Tibial nerve (tissue), 4 donors: ENCODE measurements around the gene HERC3. TPM values are rescaled to one million over a fixed set of nuclear protein-coding genes. Genes with fewer than 3 reads are reported as not detected.

Experiments
- DNase-seq, 2 donors: peaks; one replicate each; pipeline ENCODE4 v3.0.0-alpha.2; 2019; ENCODE audit warnings: low spot score in 2 of 2
- H3K27ac ChIP-seq, 4 donors: fragments of 200-600 bp; sonication (generic) in 3 of 4; one replicate each; pipeline ENCODE4 v1.5.1; 2017 to 2019; ENCODE audit warnings: mild to moderate bottlenecking in 1 of 4
- H3K27me3 ChIP-seq, 2 donors: fragments of 200-600 bp; sonication (generic) in 1 of 2; one replicate each; pipeline versions ENCODE4 v1.5.1 to v1.6.0; 2017 to 2019
- H3K36me3 ChIP-seq, 3 donors: fragments of 200-600 bp; sonication (generic); one replicate each; pipeline ENCODE4 v1.5.1; 2018 to 2019
- H3K4me1 ChIP-seq, 4 donors: fragments of 200-600 bp; sonication (generic) in 3 of 4; one replicate each; pipeline ENCODE4 v1.5.1; 2017 to 2019
- H3K4me3 ChIP-seq, 4 donors: fragments of 200-600 bp; sonication (generic) in 3 of 4; one replicate each; pipeline ENCODE4 v1.5.1; 2017 to 2019; ENCODE audit warnings: mild to moderate bottlenecking in 1 of 4, moderate library complexity in 1 of 4
- H3K9me3 ChIP-seq, 4 donors: fragments of 200-600 bp; sonication (generic) in 3 of 4; one replicate each; pipeline ENCODE4 v1.5.1; 2017 to 2019
- EP300 ChIP-seq, 2 donors: sonication (generic); formaldehyde crosslinking; IDR thresholded peaks; one replicate each; pipeline ENCODE4 v1.6.1; 2017; ENCODE audit warnings: antibody characterized with exemption in 2 of 2, mild to moderate bottlenecking in 1 of 2
- POLR2A ChIP-seq, 2 donors: fragments of 450-650 bp; IDR thresholded peaks; one replicate each; pipeline ENCODE4 v1.6.1; 2017; ENCODE audit warnings: antibody characterized with exemption in 2 of 2, mild to moderate bottlenecking in 2 of 2, moderate library complexity in 2 of 2
- WGBS, 2 donors: methylation state at CpG; one replicate each; pipeline ENCODE4 v1.1.5; 2018; 5-methylcytosine and 5-hydroxymethylcytosine counted together
- total RNA-seq, 4 donors: library from RNA; depleted of rRNA; stranded (reverse); fragments of >200 nt; gene quantifications; one replicate each; pipeline ENCODE4 v1.1.0, GENCODE V29; 2016
- TF ChIP-seq, protein P1 (sequence below), 5 experiments: fragments of 200-600 bp in 3 of 5; fragments of 450-650 bp in 2 of 5; sonication (generic) in 3 of 5; IDR thresholded peaks; one replicate each; pipeline ENCODE4 v1.5.1; 2016 to 2019; ENCODE audit warnings: antibody characterized with exemption in 5 of 5, mild to moderate bottlenecking in 3 of 5, moderate library complexity in 2 of 5

The HERC3 gene
- total RNA-seq, 4 donors from 2014 or later, result 30.0 to 61.0 (median 42.0) TPM

DNA sequence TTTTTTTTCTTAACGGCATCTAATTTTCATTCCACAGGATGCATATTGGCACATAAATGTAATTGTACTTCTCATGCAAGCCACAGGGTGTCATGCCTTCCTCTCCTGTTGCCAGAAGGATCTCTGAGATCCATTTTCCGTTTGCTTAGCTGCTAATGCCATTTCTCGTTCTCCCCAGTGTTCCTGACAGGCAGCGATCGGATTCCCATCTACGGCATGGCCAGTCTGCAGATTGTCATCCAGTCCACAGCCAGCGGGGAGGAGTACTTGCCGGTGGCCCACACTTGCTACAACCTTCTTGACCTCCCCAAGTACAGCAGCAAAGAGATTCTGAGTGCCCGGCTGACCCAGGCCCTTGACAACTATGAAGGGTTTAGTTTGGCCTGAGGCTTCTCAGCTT lies 114.3 kb downstream of the HERC3 start:
- peak overlapping the region; percentile 2 to 83 (median 58) for H3K27ac ChIP-seq
- WGBS, 2 donors, result 18 to 25% methylated on average over 9 of the region's 9 CpGs
- DNase-seq, result peak in 1 of 2 donors; percentile 33

GRCh38 chr4:88709989-88710388 lies 117.7 kb downstream of the HERC3 start:
- H3K4me3 ChIP-seq, result no peak overlapping the region
- WGBS, 2 donors, result 92 to 100% methylated on average over 1 of the region's 1 CpG
- peaks cover 0 to 20% (median 3%) of the 10 kb centered on the region in 4 donors for H3K4me1 ChIP-seq
- peaks cover 0 to 58% (median 0%) of the 10 kb centered on the region in 3 donors for H3K36me3 ChIP-seq
- TF ChIP-seq, protein P1, sequence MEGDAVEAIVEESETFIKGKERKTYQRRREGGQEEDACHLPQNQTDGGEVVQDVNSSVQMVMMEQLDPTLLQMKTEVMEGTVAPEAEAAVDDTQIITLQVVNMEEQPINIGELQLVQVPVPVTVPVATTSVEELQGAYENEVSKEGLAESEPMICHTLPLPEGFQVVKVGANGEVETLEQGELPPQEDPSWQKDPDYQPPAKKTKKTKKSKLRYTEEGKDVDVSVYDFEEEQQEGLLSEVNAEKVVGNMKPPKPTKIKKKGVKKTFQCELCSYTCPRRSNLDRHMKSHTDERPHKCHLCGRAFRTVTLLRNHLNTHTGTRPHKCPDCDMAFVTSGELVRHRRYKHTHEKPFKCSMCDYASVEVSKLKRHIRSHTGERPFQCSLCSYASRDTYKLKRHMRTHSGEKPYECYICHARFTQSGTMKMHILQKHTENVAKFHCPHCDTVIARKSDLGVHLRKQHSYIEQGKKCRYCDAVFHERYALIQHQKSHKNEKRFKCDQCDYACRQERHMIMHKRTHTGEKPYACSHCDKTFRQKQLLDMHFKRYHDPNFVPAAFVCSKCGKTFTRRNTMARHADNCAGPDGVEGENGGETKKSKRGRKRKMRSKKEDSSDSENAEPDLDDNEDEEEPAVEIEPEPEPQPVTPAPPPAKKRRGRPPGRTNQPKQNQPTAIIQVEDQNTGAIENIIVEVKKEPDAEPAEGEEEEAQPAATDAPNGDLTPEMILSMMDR (IDR thresholded peaks at IDR 0.05), result no peak
- TF ChIP-seq POLR2A (IDR thresholded peaks at IDR 0.05), result no peak
- no peak for TF ChIP-seq EP300 (IDR thresholded peaks at IDR 0.05)
- no peaks in the 10 kb centered on the region for H3K27me3 ChIP-seq
- H3K9me3 ChIP-seq, result peaks cover 0 to 5% (median 0%) of the 10 kb centered on the region in 4 donors
- no peak overlapping the region for H3K27ac ChIP-seq
- DNase-seq, result no peak

More for the DNA sequence above, 114.3 kb downstream of the HERC3 start:
- H3K9me3 ChIP-seq, result no peaks in the 10 kb centered on the region
- H3K4me3 ChIP-seq, result no peak overlapping the region
- TF ChIP-seq EP300 (IDR thresholded peaks at IDR 0.05) (peak in 1 of 2 donors; percentile 55), POLR2A (IDR thresholded peaks at IDR 0.05) (no peak)
- TF ChIP-seq, protein P1 (IDR thresholded peaks at IDR 0.05), result peak; percentile 46 to 81 (median 54)
- no peaks in the 10 kb centered on the region for H3K27me3 ChIP-seq
- H3K4me1 ChIP-seq, result peaks cover 0 to 20% (median 3%) of the 10 kb centered on the region in 4 donors
- peaks cover 0 to 58% (median 0%) of the 10 kb centered on the region in 3 donors for H3K36me3 ChIP-seq

- no peak for TF ChIP-seq POLR2A (IDR thresholded peaks at IDR 0.05)
- no peak for DNase-seq
- Histone ChIP-seq H3K36me3 (peaks cover 0 to 85% (median 0%) of the 10 kb centered on the region in 3 donors), H3K27me3 (no peaks in the 10 kb centered on the region), H3K4me1 (no peaks in the 10 kb centered on the region), H3K27ac (no peak overlapping the region), H3K4me3 (no peak overlapping the region), H3K9me3 (peaks cover 0 to 23% (median 8%) of the 10 kb centered on the region in 4 donors)
- WGBS, 2 donors, result 85 to 97% methylated on average over 1 of the region's 1 CpG
Observed at GRCh38 chr4:88713782-88714181, 121.5 kb downstream of the HERC3 start.

- TF ChIP-seq EP300 (IDR thresholded peaks at IDR 0.05) (no peak), POLR2A (IDR thresholded peaks at IDR 0.05) (no peak)
- TF ChIP-seq, protein P1 (IDR thresholded peaks at IDR 0.05), result no peak
- H3K4me1 ChIP-seq, result peaks cover 0 to 16% (median 0%) of the 10 kb centered on the region in 4 donors
- H3K4me3 ChIP-seq, result no peak overlapping the region
- 94 to 100% methylated on average over 5 of the region's 5 CpGs for WGBS, 2 donors
- peaks cover 0 to 83% (median 0%) of the 10 kb centered on the region in 3 donors for H3K36me3 ChIP-seq
- H3K27me3 ChIP-seq, result no peaks in the 10 kb centered on the region
- peaks cover 0 to 18% (median 8%) of the 10 kb centered on the region in 4 donors for H3K9me3 ChIP-seq
- DNase-seq, result no peak
- H3K27ac ChIP-seq, result no peak overlapping the region
Observed at GRCh38 chr4:88718098-88718497, 125.8 kb downstream of the HERC3 start.

- H3K36me3 ChIP-seq, result peaks cover 0 to 85% (median 0%) of the 10 kb centered on the region in 3 donors
- TF ChIP-seq EP300 (IDR thresholded peaks at IDR 0.05), result no peak
- no peak for TF ChIP-seq POLR2A (IDR thresholded peaks at IDR 0.05)
- TF ChIP-seq, protein P1 (IDR thresholded peaks at IDR 0.05), result no peak
- H3K4me3 ChIP-seq, result no peak overlapping the region
- no peak overlapping the region for H3K27ac ChIP-seq
- WGBS, 2 donors, result 92 to 96% methylated on average over 1 of the region's 1 CpG
- peaks cover 0 to 18% (median 8%) of the 10 kb centered on the region in 4 donors for H3K9me3 ChIP-seq
- H3K4me1 ChIP-seq, result peaks cover 0 to 16% (median 0%) of the 10 kb centered on the region in 4 donors
- DNase-seq, result no peak
- H3K27me3 ChIP-seq, result no peaks in the 10 kb centered on the region
Observed at GRCh38 chr4:88719381-88719780, 127.1 kb downstream of the HERC3 start.
